Right lobe of liver (tissue), 6 donors: Measurements from ENCODE around the gene UVRAG. TPM values are rescaled to one million over a fixed set of nuclear protein-coding genes. Genes with fewer than 3 reads are reported as not detected.
A peak's percentile ranks its signal among the peaks of the same experiment; 100 is the strongest.

Experiments
- ATAC-seq, 4 donors: fragments of 200-7000 bp; cut with Tn5 transposase; one replicate each; pipeline ENCODE4 v1.9.1; 2020; ENCODE audit warnings: mild to moderate bottlenecking in 4 of 4, moderate library complexity in 4 of 4
- DNase-seq, 3 donors: peaks; one replicate each; pipeline ENCODE4 v3.0.0-alpha.2; 2020
- H3K27ac ChIP-seq, 3 donors: fragments of 200-600 bp; one replicate each; pipeline ENCODE4 v1.8.0; 2022
- H3K27me3 ChIP-seq, 2 donors: fragments of 200-600 bp; one replicate each; pipeline ENCODE4 v1.8.0; 2022
- H3K36me3 ChIP-seq, 4 donors: fragments of 200-600 bp; sonication (generic) in 1 of 4; one replicate each; pipeline versions ENCODE4 v1.5.1 to v1.8.0; 2017 to 2022; ENCODE audit warnings: control low read depth in 1 of 4
- H3K4me1 ChIP-seq, 4 donors: fragments of 200-600 bp; sonication (generic) in 1 of 4; one replicate each; pipeline versions ENCODE4 v1.5.1 to v1.8.0; 2017 to 2022; ENCODE audit warnings: control low read depth in 1 of 4
- H3K4me3 ChIP-seq, 3 donors: fragments of 200-600 bp; one replicate each; pipeline ENCODE4 v1.8.0; 2022
- H3K9me3 ChIP-seq, 4 donors: fragments of 200-600 bp; sonication (generic) in 1 of 4; one replicate each; pipeline versions ENCODE4 v1.5.1 to v1.8.0; 2017 to 2022; ENCODE audit warnings: control low read depth in 1 of 4
- POLR2A ChIP-seq: fragments of 450-650 bp; IDR thresholded peaks from one replicate; pipeline ENCODE4 v1.6.1; 2017; ENCODE audit warnings: antibody characterized with exemption, mild to moderate bottlenecking
- WGBS: methylation state at CpG from one replicate; pipeline ENCODE4 v1.1.6; 2018; ENCODE audit warnings: low coverage, low lambda C conversion rate; ENCODE audit not compliant: insufficient coverage; ENCODE audit errors: missing lambda C conversion rate; 5-methylcytosine and 5-hydroxymethylcytosine counted together
- intact Hi-C, 2 donors: fragments of 100-400 bp; cut with DNase I; formaldehyde crosslinking; loops; one replicate each; pipeline versions ENCODE4 v1.11.2 to v1.14.1; 2022
- total RNA-seq, 6 experiments: library from RNA; depleted of rRNA in 2 of 6; stranded (reverse); fragments of >200 nt in 2 of 6; fragmentation: NEBNext Ultra II Directional in 3 of 6; extraction: Animal tissue kit (Norgen Biotek cat#: 25700) in 3 of 6; gene quantifications; one replicate each; pipeline versions ENCODE4 v1.1.0 to v1.2.4, GENCODE V29; 2016 to 2023
- TF ChIP-seq, protein P1 (sequence below), 4 donors: fragments of 200-600 bp in 3 of 4; fragments of 450-650 bp in 1 of 4; IDR thresholded peaks; one replicate each; pipeline versions ENCODE4 v1.5.1 to v1.8.0; 2016 to 2022; ENCODE audit warnings: antibody characterized with exemption in 4 of 4, mild to moderate bottlenecking in 2 of 4
- donor health status: DM: no; HTN: yes; CAD: no.
- donor health status: DM: no; HTN: no; CAD: no.
- donor health status: DM: no; HTN: no; CAD: no.
- donor health status: DM: no; HTN: yes; CAD: no.
- donor health status: DM: no; HTN: yes; CAD: no.

Gene UVRAG
- total RNA-seq, 6 experiments from 2014 or later = 8.8 to 12.6 (median 10.3) TPM

DNA sequence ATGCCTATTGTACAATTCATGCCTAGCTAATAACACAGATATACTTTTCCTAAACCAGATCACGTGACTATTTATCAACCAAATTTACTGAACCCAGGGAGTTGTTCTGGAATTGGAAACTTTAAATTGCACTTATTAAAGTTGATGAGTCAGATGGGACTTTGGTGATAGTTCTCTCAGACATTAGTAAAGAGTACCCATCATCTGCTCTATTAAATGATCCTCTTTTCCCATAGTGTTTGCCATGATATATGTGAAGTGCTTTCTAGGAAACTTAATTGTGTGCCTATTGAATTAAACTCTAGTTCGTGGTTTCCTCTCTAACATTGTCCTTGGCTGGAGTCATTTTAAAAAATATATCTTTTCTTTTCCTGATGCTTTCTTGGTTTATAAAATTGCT lies 99.0 kb downstream of the UVRAG start:
- 100% methylated on average over 2 of the region's 2 CpGs for WGBS
- DNase-seq (no peak), ATAC-seq (no peak)
- TF ChIP-seq, protein P1, sequence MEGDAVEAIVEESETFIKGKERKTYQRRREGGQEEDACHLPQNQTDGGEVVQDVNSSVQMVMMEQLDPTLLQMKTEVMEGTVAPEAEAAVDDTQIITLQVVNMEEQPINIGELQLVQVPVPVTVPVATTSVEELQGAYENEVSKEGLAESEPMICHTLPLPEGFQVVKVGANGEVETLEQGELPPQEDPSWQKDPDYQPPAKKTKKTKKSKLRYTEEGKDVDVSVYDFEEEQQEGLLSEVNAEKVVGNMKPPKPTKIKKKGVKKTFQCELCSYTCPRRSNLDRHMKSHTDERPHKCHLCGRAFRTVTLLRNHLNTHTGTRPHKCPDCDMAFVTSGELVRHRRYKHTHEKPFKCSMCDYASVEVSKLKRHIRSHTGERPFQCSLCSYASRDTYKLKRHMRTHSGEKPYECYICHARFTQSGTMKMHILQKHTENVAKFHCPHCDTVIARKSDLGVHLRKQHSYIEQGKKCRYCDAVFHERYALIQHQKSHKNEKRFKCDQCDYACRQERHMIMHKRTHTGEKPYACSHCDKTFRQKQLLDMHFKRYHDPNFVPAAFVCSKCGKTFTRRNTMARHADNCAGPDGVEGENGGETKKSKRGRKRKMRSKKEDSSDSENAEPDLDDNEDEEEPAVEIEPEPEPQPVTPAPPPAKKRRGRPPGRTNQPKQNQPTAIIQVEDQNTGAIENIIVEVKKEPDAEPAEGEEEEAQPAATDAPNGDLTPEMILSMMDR (IDR thresholded peaks at IDR 0.05) = no peak
- TF ChIP-seq POLR2A = no peak
- intact Hi-C loops = no loop called here
- H3K9me3 ChIP-seq = no peaks in the 10 kb centered on the region
- H3K27ac ChIP-seq = no peak overlapping the region
- peaks cover 0 to 2% (median 0%) of the 10 kb centered on the region in 4 donors for H3K36me3 ChIP-seq
- no peaks in the 10 kb centered on the region for H3K4me1 ChIP-seq
- no peak overlapping the region for H3K4me3 ChIP-seq
- H3K27me3 ChIP-seq = no peaks in the 10 kb centered on the region

DNA sequence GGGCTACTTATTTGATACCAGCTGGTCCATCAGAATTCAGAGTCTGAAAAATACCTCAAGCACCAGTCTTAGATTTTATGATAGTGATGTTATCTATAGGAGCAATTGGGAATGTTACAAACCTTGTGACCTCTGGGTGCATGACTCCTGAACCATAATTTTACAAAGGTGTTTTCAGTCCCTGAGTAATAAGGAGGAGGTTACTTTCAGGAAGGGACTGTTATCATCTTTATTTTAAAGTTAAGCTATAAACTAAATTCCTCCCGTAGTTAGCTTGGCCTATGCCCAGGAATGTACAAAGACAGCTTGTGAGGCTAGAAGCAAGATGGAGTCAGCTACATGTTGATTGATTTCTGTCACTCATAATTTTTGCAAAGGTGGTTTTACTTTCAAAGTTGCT lies 101.9 kb downstream of the UVRAG start:
- H3K4me3 ChIP-seq = no peak overlapping the region
- no peaks in the 10 kb centered on the region for H3K27me3 ChIP-seq
- no peaks in the 10 kb centered on the region for H3K9me3 ChIP-seq
- no peak for DNase-seq
- peaks cover 0 to 2% (median 0%) of the 10 kb centered on the region in 4 donors for H3K36me3 ChIP-seq
- H3K27ac ChIP-seq = no peak overlapping the region
- intact Hi-C loops = no loop called here
- ATAC-seq = no peak
- WGBS = 91% methylated on average over 1 of the region's 1 CpG
- TF ChIP-seq, protein P1 (IDR thresholded peaks at IDR 0.05) = no peak
- no peak for TF ChIP-seq POLR2A
- H3K4me1 ChIP-seq = no peaks in the 10 kb centered on the region

DNA sequence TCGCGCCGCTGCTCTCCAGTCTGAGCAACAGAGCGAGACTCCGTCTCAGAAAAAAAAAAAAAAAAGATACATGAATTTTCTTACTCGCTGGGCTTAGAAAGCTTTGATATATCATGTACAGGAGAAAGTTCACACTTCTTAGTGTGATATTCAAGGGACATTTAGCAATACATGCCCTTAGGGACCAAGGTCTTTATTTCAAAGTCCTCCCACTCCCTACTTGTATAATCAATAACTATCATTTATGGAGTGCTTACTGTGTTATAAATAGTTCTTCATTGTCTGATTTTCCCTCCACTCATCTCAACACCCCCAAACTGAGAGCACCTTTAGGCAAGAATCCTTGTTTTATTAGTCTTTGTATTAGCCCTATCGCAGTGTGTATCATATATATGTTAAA lies 103.3 kb downstream of the UVRAG start:
- TF ChIP-seq POLR2A = no peak
- TF ChIP-seq, protein P1 (IDR thresholded peaks at IDR 0.05) = no peak
- intact Hi-C loops = no loop called here
- DNase-seq (no peak), ATAC-seq (no peak)
- H3K4me1 ChIP-seq = no peaks in the 10 kb centered on the region
- no peaks in the 10 kb centered on the region for H3K9me3 ChIP-seq
- WGBS = 93% methylated on average over 5 of the region's 7 CpGs
- H3K4me3 ChIP-seq = no peak overlapping the region
- H3K27ac ChIP-seq = no peak overlapping the region
- no peaks in the 10 kb centered on the region for H3K36me3 ChIP-seq
- H3K27me3 ChIP-seq = no peaks in the 10 kb centered on the region

DNA sequence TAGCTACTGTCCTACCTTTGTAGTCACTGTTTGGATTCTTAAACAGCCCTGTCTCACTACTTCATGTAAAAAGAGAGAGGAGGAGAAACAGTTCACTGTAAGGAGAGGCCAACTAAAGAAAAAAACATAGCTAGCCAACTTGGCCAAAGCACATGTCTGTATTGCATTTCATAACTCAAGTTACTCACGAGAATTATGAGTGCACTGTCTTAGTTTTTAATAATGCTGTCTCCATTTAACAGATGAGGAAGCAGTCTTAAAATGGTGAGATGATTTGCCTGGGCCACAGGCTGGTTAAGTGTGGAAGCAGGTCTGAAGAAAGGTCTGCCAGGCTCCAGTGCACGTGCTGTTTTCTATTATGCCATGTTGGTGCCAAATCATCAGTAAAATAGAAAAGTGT lies 104.5 kb downstream of the UVRAG start:
- 73% methylated on average over 2 of the region's 2 CpGs for WGBS
- TF ChIP-seq, protein P1 (IDR thresholded peaks at IDR 0.05) = no peak
- no peak for TF ChIP-seq POLR2A
- DNase-seq (no peak), ATAC-seq (peak in 1 of 4 donors; percentile 49)
- intact Hi-C loops = no loop called here
- no peak overlapping the region for H3K27ac ChIP-seq
- H3K4me1 ChIP-seq = no peaks in the 10 kb centered on the region
- H3K4me3 ChIP-seq = no peak overlapping the region
- no peaks in the 10 kb centered on the region for H3K27me3 ChIP-seq
- H3K9me3 ChIP-seq = no peaks in the 10 kb centered on the region
- H3K36me3 ChIP-seq = no peaks in the 10 kb centered on the region

DNA sequence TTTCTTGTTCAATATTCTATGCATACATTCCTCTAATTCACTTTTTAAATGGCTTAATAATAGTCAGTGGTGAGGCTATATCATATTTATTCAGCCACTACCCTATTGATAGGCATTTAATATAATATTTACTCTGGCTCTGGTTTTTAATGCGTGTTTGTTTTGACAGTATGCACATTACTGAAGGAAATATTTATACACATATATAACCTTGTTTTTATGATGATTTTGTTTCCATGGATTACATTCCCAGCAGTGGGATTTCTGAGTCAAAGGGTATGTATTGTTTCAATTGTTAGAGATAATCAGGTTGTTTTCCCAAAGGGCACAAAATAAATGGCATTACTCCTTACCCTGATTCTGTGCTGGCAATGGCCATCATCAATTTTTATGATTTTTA lies 105.8 kb downstream of the UVRAG start:
- ATAC-seq = no peak
- Histone ChIP-seq H3K4me3 (no peak overlapping the region), H3K27me3 (no peaks in the 10 kb centered on the region), H3K36me3 (no peaks in the 10 kb centered on the region), H3K4me1 (no peaks in the 10 kb centered on the region), H3K9me3 (no peaks in the 10 kb centered on the region), H3K27ac (no peak overlapping the region)
- intact Hi-C loops = no loop called here
- no peak for DNase-seq
- no peak for TF ChIP-seq POLR2A
- TF ChIP-seq, protein P1 (IDR thresholded peaks at IDR 0.05) = no peak
- 96% methylated on average over 1 of the region's 1 CpG for WGBS
